IPS-18a (cell line): ENCODE data around the gene RPS23.
"Not testable (repeated sequence)": the region's sequence is repeated elsewhere in the genome, so short reads cannot be mapped to it uniquely, and the experiment has no call there.

Source experiments
- H3K27ac ChIP-seq: one replicate; pipeline ENCODE4 v1.5.1; 2013; ENCODE audit warnings: low read length
- H3K27me3 ChIP-seq: one replicate; pipeline ENCODE4 v1.6.1; 2013; ENCODE audit warnings: mild to moderate bottlenecking, low read length; ENCODE audit not compliant: control insufficient read depth, insufficient read depth
- H3K36me3 ChIP-seq: one replicate; pipeline ENCODE4 v1.6.1; 2013; ENCODE audit warnings: low read depth, low read length; ENCODE audit not compliant: control insufficient read depth
- H3K4me1 ChIP-seq: one replicate; pipeline ENCODE4 v1.6.1; 2013; ENCODE audit warnings: low read depth, low read length; ENCODE audit not compliant: control insufficient read depth
- H3K4me3 ChIP-seq: one replicate; pipeline ENCODE4 v1.5.1; 2013; ENCODE audit warnings: low read length
- H3K9ac ChIP-seq: one replicate; pipeline ENCODE4 v1.6.1; 2013; ENCODE audit warnings: mild to moderate bottlenecking, low read length, moderate library complexity
- H3K9me3 ChIP-seq: one replicate; pipeline ENCODE4 v1.6.1; 2013; ENCODE audit warnings: low read depth, low read length; ENCODE audit not compliant: control insufficient read depth

RPS23 gene

DNA sequence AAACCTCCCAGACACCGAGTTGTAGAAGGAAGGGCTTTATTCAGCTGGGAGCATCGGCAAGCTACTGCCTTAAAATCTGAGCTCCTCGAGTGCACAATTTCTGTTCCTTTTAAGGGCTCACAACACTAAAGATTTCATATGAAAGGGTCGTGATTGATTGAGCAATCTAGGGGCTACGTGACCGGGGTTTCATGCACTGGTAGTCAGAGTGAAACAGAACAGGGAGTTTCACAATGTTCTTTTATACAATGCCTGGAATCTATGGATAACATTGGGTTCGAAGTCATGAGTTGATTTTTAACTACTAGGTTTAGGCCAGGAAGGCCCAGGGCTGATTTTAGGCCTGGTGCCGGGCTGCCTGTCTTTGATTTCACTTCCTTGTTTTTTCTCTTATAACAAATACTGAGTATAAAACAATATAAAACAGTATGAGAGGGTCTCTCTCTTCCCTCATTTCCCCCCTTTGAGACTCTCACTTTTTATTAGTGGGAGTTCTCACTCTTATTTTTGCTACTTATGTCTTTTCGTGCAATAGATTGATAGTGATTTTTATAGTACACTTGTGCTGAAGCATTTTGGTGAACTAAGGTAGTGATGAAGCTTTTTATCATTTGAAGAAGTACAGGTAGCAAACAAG lies 10.7 kb downstream of the RPS23 start:
- H3K36me3 ChIP-seq, H3K27me3 ChIP-seq, H3K9ac ChIP-seq, H3K27ac ChIP-seq, H3K9me3 ChIP-seq, H3K4me3 ChIP-seq, H3K4me1 ChIP-seq: not testable (repeated sequence)

DNA sequence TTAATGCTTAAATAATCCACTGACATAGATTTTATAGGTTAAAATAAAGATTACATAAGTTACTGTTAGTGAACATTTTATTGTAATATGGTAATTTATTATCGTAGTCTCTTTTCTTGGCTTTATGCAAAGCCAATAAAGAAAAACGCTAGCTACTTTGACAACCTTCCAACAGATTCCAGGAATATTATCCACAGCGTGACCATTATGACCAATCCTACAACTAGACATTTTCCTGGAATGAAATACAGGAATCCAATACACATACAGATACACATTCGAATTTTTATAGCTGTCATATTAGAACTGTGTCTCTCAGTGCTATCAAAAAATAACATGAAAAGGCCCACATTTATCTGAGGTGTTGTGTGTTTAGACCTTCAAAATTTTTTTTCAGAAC lies 13.1 kb downstream of the RPS23 start:
- H3K9me3 ChIP-seq: no peaks in the 10 kb centered on the region
- H3K27ac ChIP-seq: no peak overlapping the region
- H3K27me3 ChIP-seq: no peaks in the 10 kb centered on the region
- H3K4me1 ChIP-seq: no peaks in the 10 kb centered on the region
- H3K4me3 ChIP-seq: no peak overlapping the region
- no peak overlapping the region for H3K9ac ChIP-seq
- H3K36me3 ChIP-seq: no peaks in the 10 kb centered on the region

- Histone ChIP-seq H3K9ac (no peak overlapping the region), H3K4me3 (no peak overlapping the region), H3K4me1 (peaks cover 16% of the 10 kb centered on the region), H3K9me3 (no peaks in the 10 kb centered on the region), H3K36me3 (no peaks in the 10 kb centered on the region), H3K27ac (no peak overlapping the region), H3K27me3 (no peaks in the 10 kb centered on the region)
These were observed 18.9 kb downstream of the RPS23 start for GRCh38 chr5:82259172-82259800.

- Histone ChIP-seq H3K4me3 (no peak overlapping the region), H3K27me3 (no peaks in the 10 kb centered on the region), H3K9ac (no peak overlapping the region), H3K27ac (no peak overlapping the region), H3K36me3 (no peaks in the 10 kb centered on the region), H3K4me1 (peaks cover 19% of the 10 kb centered on the region), H3K9me3 (no peaks in the 10 kb centered on the region)
These were observed 20.4 kb downstream of the RPS23 start for GRCh38 chr5:82257729-82258128.

DNA sequence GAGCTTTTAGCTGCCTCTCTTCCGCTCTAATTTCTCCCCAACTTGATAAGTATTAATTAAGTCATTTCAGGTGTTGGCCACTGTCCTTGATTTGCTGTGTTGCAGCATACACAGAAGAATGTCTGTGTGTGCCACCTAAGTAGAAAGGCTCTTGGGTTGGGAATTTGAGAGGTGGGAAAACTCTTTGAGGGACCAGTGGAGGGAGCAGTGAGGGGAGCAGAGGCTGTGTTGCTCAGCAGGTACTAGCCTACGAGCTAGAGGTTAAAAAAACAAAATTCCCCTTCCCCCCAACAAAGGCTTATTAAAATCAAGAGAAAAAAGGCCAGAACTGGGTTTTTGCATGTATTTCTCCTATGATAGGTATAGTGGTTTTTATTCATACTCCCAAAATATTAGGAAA lies 20.9 kb downstream of the RPS23 start:
- no peak overlapping the region for H3K27ac ChIP-seq
- H3K36me3 ChIP-seq: no peaks in the 10 kb centered on the region
- no peak overlapping the region for H3K9ac ChIP-seq
- no peak overlapping the region for H3K4me3 ChIP-seq
- peaks cover 19% of the 10 kb centered on the region for H3K4me1 ChIP-seq
- H3K9me3 ChIP-seq: no peaks in the 10 kb centered on the region
- H3K27me3 ChIP-seq: no peaks in the 10 kb centered on the region

DNA sequence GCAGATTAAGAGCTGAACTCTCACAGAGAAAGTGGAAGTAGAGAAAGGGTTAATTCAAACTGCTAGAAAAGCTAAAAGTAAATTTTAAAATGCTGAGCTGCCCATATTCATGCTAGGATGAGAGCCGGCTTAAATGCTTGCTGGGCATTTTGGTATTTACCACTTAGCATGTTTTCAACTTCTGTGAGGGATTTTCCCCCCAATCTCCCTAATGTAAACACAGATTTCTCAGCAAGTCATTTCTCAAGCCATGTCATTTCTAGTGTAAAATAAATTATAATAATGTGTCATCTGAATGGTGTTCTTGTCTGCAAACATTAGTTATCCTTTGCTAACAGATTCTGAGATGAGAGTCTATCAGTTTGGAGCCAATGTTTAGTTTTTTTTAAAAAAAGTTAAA lies 22.3 kb downstream of the RPS23 start:
- Histone ChIP-seq H3K36me3 (no peaks in the 10 kb centered on the region), H3K4me3 (no peak overlapping the region), H3K27me3 (no peaks in the 10 kb centered on the region), H3K27ac (no peak overlapping the region), H3K4me1 (peaks cover 19% of the 10 kb centered on the region), H3K9me3 (no peaks in the 10 kb centered on the region), H3K9ac (no peak overlapping the region)

GRCh38 chr5:82252744-82253143 lies 25.4 kb downstream of the RPS23 start:
- H3K4me1 ChIP-seq: peaks cover 15% of the 10 kb centered on the region
- no peaks in the 10 kb centered on the region for H3K36me3 ChIP-seq
- no peaks in the 10 kb centered on the region for H3K9me3 ChIP-seq
- no peaks in the 10 kb centered on the region for H3K27me3 ChIP-seq
- no peak overlapping the region for H3K27ac ChIP-seq
- no peak overlapping the region for H3K4me3 ChIP-seq
- no peak overlapping the region for H3K9ac ChIP-seq

DNA sequence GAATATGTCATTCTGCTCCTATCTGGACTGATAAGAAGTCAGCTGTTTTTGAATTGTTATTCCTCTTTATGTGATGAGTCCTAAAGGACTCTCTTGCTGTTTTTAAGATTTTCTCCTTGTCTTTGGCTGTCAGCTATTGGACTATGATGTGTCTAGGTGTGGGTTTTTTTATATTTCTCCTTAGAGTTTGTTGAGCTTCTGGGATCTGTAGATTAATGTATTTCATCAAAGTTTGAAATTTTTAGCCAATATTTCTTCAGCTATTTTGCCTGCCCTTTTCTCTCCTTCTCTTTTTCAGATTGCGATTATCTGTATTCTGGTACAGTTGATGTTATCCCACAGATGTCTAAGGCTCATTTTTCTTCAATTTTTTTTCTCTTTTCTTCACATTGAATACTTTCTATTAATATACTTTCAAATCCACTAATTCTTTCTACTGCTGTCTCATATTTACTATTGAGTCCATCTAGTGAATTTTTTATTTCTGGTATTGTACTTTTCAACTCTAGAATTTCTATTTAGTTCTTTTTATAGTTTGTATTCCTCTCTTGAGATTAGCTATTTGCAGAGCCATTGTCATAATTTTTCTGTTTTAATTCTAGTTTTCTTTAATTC lies 31.1 kb downstream of the RPS23 start:
- Histone ChIP-seq H3K9ac (no peak overlapping the region), H3K27ac (no peak overlapping the region), H3K4me3 (no peak overlapping the region), H3K9me3 (no peaks in the 10 kb centered on the region), H3K36me3 (no peaks in the 10 kb centered on the region), H3K4me1 (no peaks in the 10 kb centered on the region), H3K27me3 (no peaks in the 10 kb centered on the region)

GRCh38 chr5:82244854-82245635 lies 33.1 kb downstream of the RPS23 start:
- H3K9me3 ChIP-seq: no peaks in the 10 kb centered on the region
- no peak overlapping the region for H3K4me3 ChIP-seq
- no peak overlapping the region for H3K27ac ChIP-seq
- no peaks in the 10 kb centered on the region for H3K4me1 ChIP-seq
- no peaks in the 10 kb centered on the region for H3K27me3 ChIP-seq
- H3K9ac ChIP-seq: no peak overlapping the region
- H3K36me3 ChIP-seq: no peaks in the 10 kb centered on the region

DNA sequence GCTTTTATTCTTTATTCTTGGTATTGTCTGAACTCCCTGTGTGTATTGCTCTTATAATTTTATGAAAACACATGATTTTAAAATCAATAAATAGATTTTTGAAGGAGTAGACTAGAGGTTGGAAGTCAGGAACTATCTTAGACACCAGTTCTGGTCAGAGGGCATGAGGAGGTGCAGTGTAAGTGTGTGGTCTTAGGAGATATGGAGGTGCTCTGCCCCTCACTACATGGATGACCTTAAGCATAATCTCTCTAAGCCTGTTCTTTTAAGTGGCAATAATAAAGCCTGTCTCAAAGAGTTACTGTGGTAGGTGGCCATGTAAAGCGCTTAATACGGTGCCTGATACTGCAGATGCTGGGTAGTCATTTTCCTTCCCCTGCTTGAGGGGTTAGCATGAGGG lies 34.0 kb downstream of the RPS23 start:
- no peak overlapping the region for H3K4me3 ChIP-seq
- H3K9me3 ChIP-seq: no peaks in the 10 kb centered on the region
- no peaks in the 10 kb centered on the region for H3K4me1 ChIP-seq
- no peak overlapping the region for H3K27ac ChIP-seq
- H3K9ac ChIP-seq: no peak overlapping the region
- no peaks in the 10 kb centered on the region for H3K36me3 ChIP-seq
- no peaks in the 10 kb centered on the region for H3K27me3 ChIP-seq

GRCh38 chr5:82234885-82235284 lies 43.3 kb downstream of the RPS23 start:
- no peak overlapping the region for H3K27ac ChIP-seq
- H3K9ac ChIP-seq: no peak overlapping the region
- no peaks in the 10 kb centered on the region for H3K27me3 ChIP-seq
- H3K9me3 ChIP-seq: no peaks in the 10 kb centered on the region
- H3K36me3 ChIP-seq: no peaks in the 10 kb centered on the region
- H3K4me3 ChIP-seq: no peak overlapping the region
- no peaks in the 10 kb centered on the region for H3K4me1 ChIP-seq
